GM12864 (cell line): ENCODE results near the gene THEMIS.

ENCODE experiments used
- DNase-seq: peaks from one replicate; pipeline ENCODE4 v3.0.0-alpha.2; 2011; ENCODE audit warnings: low read depth
- H3K4me3 ChIP-seq: 2 replicates; pipeline ENCODE4 v1.5.1; 2011; ENCODE audit warnings: mild to moderate bottlenecking, low read depth, low read length, control low read depth
- TF ChIP-seq, protein P1 (sequence below): IDR thresholded peaks from 2 replicates; pipeline ENCODE4 v1.5.1; 2011; ENCODE audit warnings: low read depth, mild to moderate bottlenecking, moderate library complexity, low read length, control low read depth, inconsistent platforms; ENCODE audit errors: missing control alignments

THEMIS gene

GRCh38 chr6:127914240-127914639, 13.4 kb upstream of the THEMIS start:
- TF ChIP-seq, protein P1, sequence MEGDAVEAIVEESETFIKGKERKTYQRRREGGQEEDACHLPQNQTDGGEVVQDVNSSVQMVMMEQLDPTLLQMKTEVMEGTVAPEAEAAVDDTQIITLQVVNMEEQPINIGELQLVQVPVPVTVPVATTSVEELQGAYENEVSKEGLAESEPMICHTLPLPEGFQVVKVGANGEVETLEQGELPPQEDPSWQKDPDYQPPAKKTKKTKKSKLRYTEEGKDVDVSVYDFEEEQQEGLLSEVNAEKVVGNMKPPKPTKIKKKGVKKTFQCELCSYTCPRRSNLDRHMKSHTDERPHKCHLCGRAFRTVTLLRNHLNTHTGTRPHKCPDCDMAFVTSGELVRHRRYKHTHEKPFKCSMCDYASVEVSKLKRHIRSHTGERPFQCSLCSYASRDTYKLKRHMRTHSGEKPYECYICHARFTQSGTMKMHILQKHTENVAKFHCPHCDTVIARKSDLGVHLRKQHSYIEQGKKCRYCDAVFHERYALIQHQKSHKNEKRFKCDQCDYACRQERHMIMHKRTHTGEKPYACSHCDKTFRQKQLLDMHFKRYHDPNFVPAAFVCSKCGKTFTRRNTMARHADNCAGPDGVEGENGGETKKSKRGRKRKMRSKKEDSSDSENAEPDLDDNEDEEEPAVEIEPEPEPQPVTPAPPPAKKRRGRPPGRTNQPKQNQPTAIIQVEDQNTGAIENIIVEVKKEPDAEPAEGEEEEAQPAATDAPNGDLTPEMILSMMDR: no peak
- H3K4me3 ChIP-seq: no peak overlapping the region
- DNase-seq: no peak

GRCh38 chr6:127912914-127913313, 12.1 kb upstream of the THEMIS start:
- no peak for DNase-seq
- TF ChIP-seq, protein P1: no peak
- no peak overlapping the region for H3K4me3 ChIP-seq

DNA sequence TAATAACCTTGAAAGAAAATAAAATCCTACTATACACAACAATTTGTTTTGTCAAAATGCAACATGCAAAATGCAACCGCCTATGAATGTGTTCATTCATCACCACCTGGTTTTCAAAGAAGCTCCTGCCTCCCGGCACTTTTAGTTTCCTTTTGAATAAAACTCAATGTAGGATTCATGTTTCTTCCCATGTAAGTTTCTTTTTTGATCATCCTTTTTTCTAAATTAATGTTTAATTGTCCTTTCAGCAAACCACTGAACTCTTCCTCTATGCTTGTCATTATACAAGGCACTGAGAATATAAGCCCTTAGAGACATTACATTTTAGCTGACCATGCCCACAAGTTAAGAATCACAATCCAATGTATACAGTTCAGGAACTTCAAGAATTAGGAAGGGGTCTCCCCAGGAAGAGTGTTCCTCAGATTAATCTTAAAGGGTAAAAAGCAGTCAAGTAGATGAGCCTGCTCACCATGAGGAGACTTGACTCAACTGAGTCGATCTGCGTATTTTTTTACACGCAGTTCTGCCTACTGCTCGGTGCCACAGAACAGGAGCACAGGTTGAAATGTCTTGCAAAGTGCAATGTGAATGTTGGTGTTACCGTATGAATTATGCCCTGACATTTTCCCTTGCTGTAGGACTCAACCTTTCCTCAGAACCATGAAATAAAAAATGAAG, 7.2 kb upstream of the THEMIS start:
- TF ChIP-seq, protein P1: no peak
- H3K4me3 ChIP-seq: no peak overlapping the region
- DNase-seq: no peak

DNA sequence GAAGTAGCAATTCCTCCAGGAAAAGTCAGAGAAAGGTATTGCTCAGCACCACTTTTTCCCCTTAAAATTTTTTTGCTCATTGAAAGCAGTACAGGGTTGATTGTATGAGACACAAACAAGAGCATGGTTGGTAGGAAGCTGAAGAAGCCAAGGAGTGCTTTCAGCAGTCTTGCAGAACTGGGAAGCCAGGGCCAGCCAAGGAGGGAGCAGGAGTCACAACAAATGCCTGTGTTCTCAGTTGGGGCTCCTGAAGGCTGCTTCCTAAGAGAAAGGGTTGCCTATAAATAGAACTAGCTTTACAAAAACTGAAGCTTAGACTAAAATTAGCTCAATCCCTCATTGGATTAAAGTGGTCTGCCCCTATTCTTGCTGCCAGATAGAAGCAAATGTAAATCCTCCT, 3.3 kb upstream of the THEMIS start:
- TF ChIP-seq, protein P1: no peak
- no peak for DNase-seq
- H3K4me3 ChIP-seq: no peak overlapping the region

DNA sequence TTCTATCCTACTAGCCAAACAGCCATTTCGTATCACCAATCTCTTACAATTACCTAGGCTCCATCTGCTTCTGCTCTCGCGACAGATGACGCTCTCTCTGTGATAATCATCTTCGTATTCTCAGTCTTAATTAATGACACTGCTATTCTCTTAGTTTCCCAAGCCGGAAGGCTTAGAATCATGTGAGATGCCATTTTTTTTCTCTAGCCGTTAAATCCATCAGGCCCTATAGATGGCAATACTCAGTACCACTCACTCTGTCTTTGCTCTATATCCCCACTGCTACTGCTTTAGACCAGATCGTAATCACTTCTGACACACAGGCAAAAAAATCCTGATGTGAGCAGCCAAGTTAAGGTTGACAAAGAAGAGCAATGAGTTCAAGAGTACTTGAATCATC, 2.1 kb upstream of the THEMIS start:
- no peak overlapping the region for H3K4me3 ChIP-seq
- TF ChIP-seq, protein P1: no peak
- DNase-seq: no peak

- no peak for DNase-seq
- no peak overlapping the region for H3K4me3 ChIP-seq
- TF ChIP-seq, protein P1: no peak
These were observed 3.4 kb downstream of the THEMIS start for GRCh38 chr6:127897484-127897883.

- TF ChIP-seq, protein P1: no peak
- no peak overlapping the region for H3K4me3 ChIP-seq
- DNase-seq: no peak
These were observed 6.8 kb downstream of the THEMIS start for GRCh38 chr6:127894051-127894450.
